GM21825 (cell line): ENCODE measurements around the gene STK10.
"Not testable (repeated sequence)": the region's sequence is repeated elsewhere in the genome, so short reads cannot be mapped to it uniquely, and the experiment has no call there.

ENCODE experiments used
- ATAC-seq: cut with Tn5 transposase; IDR thresholded peaks from one replicate; pipeline ENCODE4 v1.9.1; 2021; ENCODE audit warnings: mild to moderate bottlenecking, moderate library complexity; ENCODE audit not compliant: unreplicated experiment

Gene STK10

GRCh38 chr5:172166030-172166826 is 21.8 kb downstream of the STK10 start:
- ATAC-seq, result no peak

DNA sequence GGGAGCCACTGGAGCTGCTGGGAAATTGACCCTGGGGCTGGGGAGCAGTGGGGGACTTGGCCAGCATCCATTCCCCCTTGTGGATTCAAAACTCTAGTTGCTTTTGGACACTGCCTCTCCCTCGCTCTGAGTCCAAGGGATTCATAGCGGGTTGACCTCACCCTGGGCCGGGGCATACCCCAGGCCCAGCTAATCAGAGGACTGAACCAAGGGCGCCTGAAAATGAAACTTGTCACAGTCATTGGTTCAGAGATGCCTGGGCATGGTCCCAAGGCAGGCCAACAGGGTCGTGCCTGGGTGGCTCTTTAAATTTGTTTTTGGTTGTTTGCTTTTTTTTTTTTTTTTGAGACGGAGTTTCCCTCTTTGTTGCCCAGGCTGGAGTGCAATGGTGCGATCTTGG is 22.6 kb downstream of the STK10 start:
- no peak for ATAC-seq

GRCh38 chr5:172164769-172165212 is 23.2 kb downstream of the STK10 start:
- no peak for ATAC-seq

DNA sequence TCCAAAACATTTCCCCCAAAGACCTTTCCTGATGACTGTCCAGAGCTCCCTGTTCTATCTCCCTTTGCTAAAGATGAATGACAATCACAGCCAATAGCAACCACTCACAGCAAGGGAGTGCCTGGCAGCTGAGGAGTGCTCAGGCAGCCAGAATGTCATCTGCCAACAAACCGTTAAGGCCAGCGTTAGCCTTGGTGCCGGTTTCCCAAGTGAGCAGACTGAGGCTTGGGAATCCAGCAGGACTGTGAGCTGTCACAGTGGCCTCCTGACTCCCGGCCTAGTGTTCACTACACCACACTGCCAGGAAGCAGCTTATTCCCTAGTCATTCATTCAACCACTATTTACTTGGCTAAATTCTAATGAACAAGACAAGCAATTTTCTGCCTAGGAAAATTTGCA is 24.7 kb downstream of the STK10 start:
- no peak for ATAC-seq

DNA sequence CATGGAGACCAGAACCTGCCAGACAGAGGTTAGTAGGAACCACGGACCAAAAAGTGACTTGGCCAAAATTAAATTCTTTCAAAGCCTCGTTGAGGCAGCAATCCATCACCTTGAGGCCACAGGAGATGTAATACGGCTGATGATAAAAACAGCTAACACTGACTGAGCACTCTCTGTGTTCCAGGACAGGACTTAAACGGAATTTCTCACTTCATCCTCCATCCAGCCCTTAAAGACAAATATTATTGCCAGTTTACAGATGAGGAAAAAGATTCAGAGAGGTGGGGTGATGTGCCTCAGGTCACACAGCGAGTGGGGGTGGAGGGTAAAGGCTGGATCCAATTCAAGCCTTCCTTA is 25.1 kb downstream of the STK10 start:
- ATAC-seq, result no peak

- ATAC-seq, result no peak
These were observed 25.6 kb downstream of the STK10 start for GRCh38 chr5:172162323-172162986.

DNA sequence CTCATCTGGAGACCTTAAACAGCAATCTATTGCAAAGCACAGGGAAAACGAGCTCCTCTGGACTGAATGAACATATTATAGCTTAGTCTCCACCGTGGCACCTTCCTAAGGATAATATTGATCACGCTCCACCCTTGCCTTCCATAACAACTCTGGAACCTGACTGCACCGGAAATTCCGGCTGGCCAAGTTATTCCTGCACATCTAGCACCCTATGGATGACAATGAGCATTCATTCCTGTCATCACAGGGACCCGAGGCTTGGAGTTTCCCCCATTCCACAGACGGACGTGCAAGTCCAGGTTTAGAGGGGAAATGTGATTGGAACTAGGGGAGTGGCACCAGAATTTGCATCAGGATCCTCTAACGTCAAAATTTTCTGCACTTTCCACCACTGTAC is 27.5 kb downstream of the STK10 start:
- ATAC-seq, result no peak

GRCh38 chr5:172159016-172159415 is 29.0 kb downstream of the STK10 start:
- ATAC-seq, result no peak

DNA sequence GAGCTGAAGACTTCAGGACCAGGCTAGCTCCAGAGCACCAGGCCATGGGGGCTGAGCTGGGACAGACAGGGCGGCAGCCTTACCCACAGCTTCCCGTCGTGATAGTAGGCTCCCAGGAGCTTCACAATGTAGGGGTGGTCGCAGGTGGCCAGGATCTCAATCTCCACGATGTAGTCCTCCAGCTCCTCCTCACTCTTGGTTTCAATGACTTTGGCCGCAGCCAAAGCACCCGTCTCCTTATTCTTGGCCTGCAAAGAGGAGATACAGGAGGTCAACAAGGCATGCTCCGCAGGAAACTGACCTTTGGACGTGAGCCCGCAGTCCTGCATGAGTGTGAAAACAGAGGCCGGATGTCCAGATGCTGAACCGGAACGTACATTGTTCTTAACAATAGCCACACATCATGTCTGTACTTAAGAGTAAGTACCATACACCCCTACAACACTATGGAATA is 31.5 kb downstream of the STK10 start:
- no peak for ATAC-seq

GRCh38 chr5:172155101-172155500 is 32.9 kb downstream of the STK10 start:
- not testable (repeated sequence) for ATAC-seq

DNA sequence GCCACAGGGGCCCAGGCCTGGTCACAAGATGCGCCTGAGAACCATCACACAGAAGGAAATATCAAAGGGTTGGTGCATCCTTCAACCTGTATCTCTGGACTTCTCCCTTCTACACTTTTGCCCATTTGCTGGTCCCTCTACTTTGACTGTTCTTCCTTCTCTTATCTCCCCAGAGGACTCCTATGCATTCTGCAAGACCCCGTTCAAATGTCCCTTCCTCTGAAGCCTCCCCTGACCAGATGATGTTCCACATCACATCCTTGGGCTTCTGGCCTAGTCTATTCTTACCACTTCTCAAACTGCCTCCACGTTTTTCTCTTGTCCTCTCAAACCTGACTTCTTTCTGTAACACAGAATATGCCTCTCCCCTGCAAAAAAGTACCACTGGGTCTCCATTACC is 34.3 kb downstream of the STK10 start:
- ATAC-seq, result no peak

DNA sequence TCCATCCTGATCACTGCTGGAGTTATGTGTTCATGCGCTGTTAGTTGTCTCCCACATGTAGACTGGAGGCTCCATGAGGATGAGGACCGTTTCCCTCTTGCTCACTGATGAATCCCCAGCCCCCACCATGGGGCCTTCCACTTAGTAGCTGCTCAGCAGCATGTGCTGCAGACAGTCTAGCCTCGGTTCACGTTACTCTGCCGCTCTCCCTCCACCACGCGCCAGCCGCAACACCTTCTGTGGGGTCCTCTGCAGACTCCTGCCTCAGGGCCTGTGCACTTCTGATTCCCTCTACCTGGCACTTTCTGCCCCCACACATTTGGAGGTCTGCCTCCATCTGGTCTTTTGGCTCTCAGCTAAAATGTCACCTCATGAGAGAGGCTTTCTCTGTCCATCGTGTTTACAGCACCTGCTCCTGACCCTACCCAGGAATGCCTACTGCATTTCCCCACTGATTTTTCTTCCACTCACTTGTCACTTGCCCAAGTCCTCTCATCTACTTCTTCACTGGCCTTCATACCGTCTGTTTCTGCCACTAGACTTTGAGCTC is 36.3 kb downstream of the STK10 start:
- no peak for ATAC-seq

GRCh38 chr5:172150514-172151425 is 37.3 kb downstream of the STK10 start:
- peak; percentile 56 for ATAC-seq

DNA sequence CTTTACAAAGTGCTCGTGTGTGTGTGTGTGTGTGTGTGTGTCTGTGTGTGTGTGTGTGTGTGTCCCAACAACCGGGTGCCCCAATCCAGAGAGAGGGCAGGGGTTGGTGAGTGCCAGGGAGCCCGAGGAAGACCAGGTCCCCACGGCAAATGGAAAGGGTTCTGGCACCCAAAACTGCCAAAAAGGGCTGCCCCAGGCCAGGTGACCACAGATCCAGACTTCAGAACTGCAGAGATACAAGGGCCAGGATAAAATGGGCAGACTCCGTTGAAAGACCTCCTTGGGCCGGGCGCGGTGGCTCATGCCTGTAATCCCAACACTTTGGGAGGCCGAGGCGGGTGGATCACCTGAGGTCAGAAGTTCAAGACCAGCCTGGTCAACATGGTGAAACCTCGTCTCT is 38.5 kb downstream of the STK10 start:
- not testable (repeated sequence) for ATAC-seq

DNA sequence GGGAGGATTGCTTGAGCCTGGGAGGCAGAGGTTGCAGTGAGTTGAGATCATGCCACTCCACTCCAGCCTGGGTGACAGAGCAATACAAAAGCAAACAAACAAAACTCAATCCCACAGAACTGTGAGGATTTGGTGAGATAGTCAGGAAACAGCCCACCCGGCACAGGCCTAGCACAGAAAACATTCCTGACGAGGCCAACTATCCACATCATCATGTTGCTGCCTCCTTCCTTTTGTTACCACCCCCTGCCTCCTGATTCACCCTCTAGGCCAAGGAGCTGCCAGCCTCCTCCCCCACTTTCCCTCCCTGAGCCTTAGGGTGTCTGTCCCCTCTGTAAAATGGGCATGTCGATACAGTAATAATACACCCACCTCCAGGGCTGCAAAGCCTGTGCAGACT is 39.0 kb downstream of the STK10 start:
- ATAC-seq, result no peak

- no peak for ATAC-seq
These were observed 39.6 kb downstream of the STK10 start for GRCh38 chr5:172148381-172148780.

DNA sequence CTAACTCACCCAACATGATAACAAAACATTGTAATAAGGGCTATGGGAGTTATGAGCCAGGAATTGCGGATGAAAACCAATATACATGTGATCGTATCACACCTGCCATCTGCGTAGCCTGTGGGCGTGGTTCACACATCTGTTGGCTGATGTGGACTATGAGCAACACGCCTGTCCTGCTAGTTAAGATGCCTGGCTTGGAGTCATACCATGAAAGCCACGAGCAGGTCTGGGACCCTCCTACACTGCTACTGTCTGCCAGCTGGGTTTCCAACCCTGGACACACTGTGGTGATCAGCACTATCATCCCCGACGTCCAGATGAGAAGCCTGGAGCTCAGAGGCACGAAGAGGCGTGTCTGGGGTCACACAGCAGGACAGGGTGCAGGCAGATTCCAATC is 40.2 kb downstream of the STK10 start:
- ATAC-seq, result no peak

- ATAC-seq, result no peak
These were observed 41.3 kb downstream of the STK10 start for GRCh38 chr5:172146748-172147092.

- no peak for ATAC-seq
These were observed 41.9 kb downstream of the STK10 start for GRCh38 chr5:172145870-172146747.
